IPS-18a (cell line): ENCODE results near the gene SMOC2.

Experiments
- H3K27ac ChIP-seq: one replicate; pipeline ENCODE4 v1.5.1; 2013; ENCODE audit warnings: low read length
- H3K27me3 ChIP-seq: one replicate; pipeline ENCODE4 v1.6.1; 2013; ENCODE audit warnings: mild to moderate bottlenecking, low read length; ENCODE audit not compliant: control insufficient read depth, insufficient read depth
- H3K36me3 ChIP-seq: one replicate; pipeline ENCODE4 v1.6.1; 2013; ENCODE audit warnings: low read depth, low read length; ENCODE audit not compliant: control insufficient read depth
- H3K4me1 ChIP-seq: one replicate; pipeline ENCODE4 v1.6.1; 2013; ENCODE audit warnings: low read depth, low read length; ENCODE audit not compliant: control insufficient read depth
- H3K4me3 ChIP-seq: one replicate; pipeline ENCODE4 v1.5.1; 2013; ENCODE audit warnings: low read length
- H3K9ac ChIP-seq: one replicate; pipeline ENCODE4 v1.6.1; 2013; ENCODE audit warnings: mild to moderate bottlenecking, low read length, moderate library complexity
- H3K9me3 ChIP-seq: one replicate; pipeline ENCODE4 v1.6.1; 2013; ENCODE audit warnings: low read depth, low read length; ENCODE audit not compliant: control insufficient read depth

SMOC2 gene

GRCh38 chr6:168641446-168641845 is 200.5 kb downstream of the SMOC2 start:
- Histone ChIP-seq H3K4me3 (no peak overlapping the region), H3K9ac (no peak overlapping the region), H3K9me3 (no peaks in the 10 kb centered on the region), H3K36me3 (no peaks in the 10 kb centered on the region), H3K27ac (no peak overlapping the region), H3K4me1 (peaks cover 16% of the 10 kb centered on the region), H3K27me3 (no peaks in the 10 kb centered on the region)

- Histone ChIP-seq H3K9ac (no peak overlapping the region), H3K27me3 (no peaks in the 10 kb centered on the region), H3K4me3 (no peak overlapping the region), H3K9me3 (no peaks in the 10 kb centered on the region), H3K4me1 (peaks cover 16% of the 10 kb centered on the region), H3K27ac (no peak overlapping the region), H3K36me3 (no peaks in the 10 kb centered on the region)
Measured at GRCh38 chr6:168643401-168643800, 202.4 kb downstream of the SMOC2 start.

DNA sequence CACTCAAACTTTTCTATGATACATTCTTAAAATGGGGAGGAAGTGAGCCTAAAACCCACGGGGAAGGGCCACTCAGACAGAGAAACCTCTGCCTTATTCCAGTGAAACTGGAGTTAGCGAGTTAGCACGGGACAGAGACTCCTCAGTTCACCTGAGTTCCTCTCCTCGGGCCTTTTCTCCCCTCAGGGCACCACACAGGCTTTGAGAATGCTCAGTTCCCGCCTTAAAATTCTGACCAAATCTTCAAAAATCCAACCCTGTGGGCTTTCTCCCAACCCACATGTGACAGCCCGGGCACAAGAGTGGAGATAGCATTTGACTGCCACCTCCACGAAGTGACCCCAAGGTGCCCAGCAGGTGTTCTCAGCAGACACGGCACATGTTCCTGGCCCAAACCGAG is 204.3 kb downstream of the SMOC2 start:
- Histone ChIP-seq H3K27ac (no peak overlapping the region), H3K9me3 (no peaks in the 10 kb centered on the region), H3K27me3 (no peaks in the 10 kb centered on the region), H3K4me1 (peaks cover 22% of the 10 kb centered on the region), H3K4me3 (no peak overlapping the region), H3K9ac (no peak overlapping the region), H3K36me3 (no peaks in the 10 kb centered on the region)

DNA sequence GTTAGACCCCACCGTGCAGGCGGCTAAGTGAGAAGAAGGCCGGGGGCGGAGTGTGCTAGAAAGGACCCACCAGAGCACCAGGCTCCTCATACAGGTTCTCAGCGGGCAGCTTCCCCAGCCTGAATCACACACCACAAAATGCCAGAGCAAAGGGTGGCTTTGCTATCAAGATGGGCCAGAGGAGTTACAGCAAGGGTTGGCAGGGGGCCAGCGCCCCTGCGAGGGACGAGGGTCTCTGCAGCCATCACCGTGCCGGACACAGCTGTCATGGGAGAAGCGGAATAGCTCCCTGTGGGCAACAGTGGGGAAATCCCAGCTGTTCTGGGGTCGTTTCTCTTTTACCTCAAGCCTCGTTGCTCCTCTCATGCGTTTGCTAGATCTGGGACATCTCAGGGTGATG is 206.3 kb downstream of the SMOC2 start:
- no peaks in the 10 kb centered on the region for H3K27me3 ChIP-seq
- no peak overlapping the region for H3K27ac ChIP-seq
- H3K4me3 ChIP-seq: no peak overlapping the region
- H3K9ac ChIP-seq: no peak overlapping the region
- H3K36me3 ChIP-seq: no peaks in the 10 kb centered on the region
- peaks cover 10% of the 10 kb centered on the region for H3K4me1 ChIP-seq
- H3K9me3 ChIP-seq: no peaks in the 10 kb centered on the region

DNA sequence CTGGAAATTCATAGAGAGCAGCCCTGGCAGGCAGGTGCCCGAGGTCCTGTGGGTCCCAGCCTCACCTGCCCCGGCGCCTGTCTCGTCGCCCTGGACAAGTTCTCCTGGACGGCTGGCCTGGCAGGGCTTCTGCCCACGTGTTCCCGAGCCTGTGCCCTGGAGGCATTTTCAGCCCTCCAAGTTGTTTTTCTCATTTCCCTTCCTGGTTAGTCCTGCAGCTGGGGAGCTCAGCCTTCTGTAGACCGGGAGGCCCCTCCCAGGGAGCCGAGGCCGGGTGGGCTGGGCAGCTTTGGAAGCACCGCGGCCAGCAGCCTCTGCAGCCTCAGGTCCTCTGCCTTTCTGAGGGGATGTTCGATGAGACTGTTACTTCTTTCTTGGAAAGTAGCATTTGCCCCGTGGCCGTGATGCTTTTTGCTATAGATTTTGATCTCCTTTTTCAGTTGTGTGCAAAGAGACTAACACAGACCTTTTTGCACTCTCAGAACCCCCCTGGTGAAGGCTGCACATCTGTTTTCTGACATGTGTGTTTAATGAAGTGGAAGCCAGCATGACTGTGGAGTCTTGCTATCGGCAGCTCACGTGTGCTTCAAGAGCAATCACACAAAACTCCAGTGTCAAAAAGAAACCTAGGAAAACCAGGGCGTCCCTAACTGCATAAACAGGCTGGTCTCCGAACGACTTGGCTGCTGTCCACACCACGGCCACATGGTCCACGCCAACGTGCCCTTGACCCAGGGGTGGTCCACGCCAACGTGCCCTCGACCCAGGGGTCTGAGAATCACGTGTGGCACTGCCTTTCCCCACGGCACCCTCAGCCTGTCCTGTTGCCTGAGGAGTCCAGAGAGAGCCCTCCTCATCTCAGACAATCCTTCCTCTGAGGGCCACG is 207.5 kb downstream of the SMOC2 start:
- no peak overlapping the region for H3K27ac ChIP-seq
- peaks cover 10% of the 10 kb centered on the region for H3K4me1 ChIP-seq
- no peak overlapping the region for H3K4me3 ChIP-seq
- no peaks in the 10 kb centered on the region for H3K9me3 ChIP-seq
- H3K36me3 ChIP-seq: no peaks in the 10 kb centered on the region
- H3K9ac ChIP-seq: no peak overlapping the region
- no peaks in the 10 kb centered on the region for H3K27me3 ChIP-seq

DNA sequence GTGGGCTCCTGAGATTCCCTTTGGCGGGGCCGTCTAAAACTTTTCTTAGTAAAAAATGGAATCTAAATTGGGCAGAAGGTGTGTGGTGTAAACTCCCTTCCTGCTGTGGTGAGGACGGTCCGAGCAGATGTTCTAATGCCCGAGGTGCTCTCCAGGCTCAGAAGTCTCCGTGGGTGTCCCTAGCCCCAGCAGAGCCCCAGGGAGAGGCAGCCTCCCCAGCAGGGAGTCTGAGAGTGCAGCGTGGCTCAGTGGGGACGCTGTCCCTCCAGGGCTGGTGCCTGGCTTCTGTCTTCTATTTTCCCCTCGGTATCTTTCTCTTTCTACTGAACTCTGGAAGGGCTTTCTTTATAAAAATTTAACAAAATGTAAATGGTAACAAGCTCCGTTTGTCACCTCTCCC is 208.2 kb downstream of the SMOC2 start:
- Histone ChIP-seq H3K27me3 (no peaks in the 10 kb centered on the region), H3K9me3 (no peaks in the 10 kb centered on the region), H3K27ac (no peak overlapping the region), H3K9ac (no peak overlapping the region), H3K4me1 (peaks cover 10% of the 10 kb centered on the region), H3K4me3 (no peak overlapping the region), H3K36me3 (no peaks in the 10 kb centered on the region)

GRCh38 chr6:168650671-168651111 is 209.7 kb downstream of the SMOC2 start:
- no peak overlapping the region for H3K27ac ChIP-seq
- no peak overlapping the region for H3K4me3 ChIP-seq
- no peaks in the 10 kb centered on the region for H3K27me3 ChIP-seq
- no peaks in the 10 kb centered on the region for H3K36me3 ChIP-seq
- no peak overlapping the region for H3K9ac ChIP-seq
- no peaks in the 10 kb centered on the region for H3K9me3 ChIP-seq
- H3K4me1 ChIP-seq: peaks cover 10% of the 10 kb centered on the region

- H3K36me3 ChIP-seq: no peaks in the 10 kb centered on the region
- H3K4me3 ChIP-seq: no peak overlapping the region
- H3K27me3 ChIP-seq: no peaks in the 10 kb centered on the region
- H3K27ac ChIP-seq: no peak overlapping the region
- no peaks in the 10 kb centered on the region for H3K4me1 ChIP-seq
- H3K9ac ChIP-seq: no peak overlapping the region
- no peaks in the 10 kb centered on the region for H3K9me3 ChIP-seq
Measured at GRCh38 chr6:168655462-168656152, 214.6 kb downstream of the SMOC2 start.

DNA sequence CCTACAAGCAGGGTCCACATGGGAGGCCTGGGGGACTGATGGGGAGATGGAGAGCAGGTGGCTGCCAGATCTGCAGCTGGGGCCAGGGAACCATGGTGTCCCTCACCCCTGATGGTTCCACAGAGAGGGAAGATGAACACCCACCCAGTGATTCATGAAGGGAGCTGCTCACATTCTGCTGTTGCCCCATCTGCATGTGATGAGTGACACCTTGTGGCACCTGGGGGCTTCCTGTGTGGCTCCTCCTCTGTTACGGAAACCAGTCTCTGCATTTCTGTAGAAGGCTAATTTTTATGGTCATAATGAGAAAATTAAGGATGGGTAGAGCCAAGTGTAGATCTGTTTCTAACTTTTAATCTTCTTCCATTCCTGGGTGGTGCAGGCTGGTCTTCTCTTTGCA is 217.1 kb downstream of the SMOC2 start:
- Histone ChIP-seq H3K9ac (no peak overlapping the region), H3K9me3 (no peaks in the 10 kb centered on the region), H3K4me3 (no peak overlapping the region), H3K27ac (no peak overlapping the region), H3K36me3 (no peaks in the 10 kb centered on the region), H3K4me1 (no peaks in the 10 kb centered on the region), H3K27me3 (no peaks in the 10 kb centered on the region)

GRCh38 chr6:168660400-168660945 is 219.5 kb downstream of the SMOC2 start:
- H3K4me1 ChIP-seq: no peaks in the 10 kb centered on the region
- H3K4me3 ChIP-seq: no peak overlapping the region
- H3K9ac ChIP-seq: no peak overlapping the region
- no peaks in the 10 kb centered on the region for H3K36me3 ChIP-seq
- H3K9me3 ChIP-seq: no peaks in the 10 kb centered on the region
- H3K27ac ChIP-seq: no peak overlapping the region
- no peaks in the 10 kb centered on the region for H3K27me3 ChIP-seq

DNA sequence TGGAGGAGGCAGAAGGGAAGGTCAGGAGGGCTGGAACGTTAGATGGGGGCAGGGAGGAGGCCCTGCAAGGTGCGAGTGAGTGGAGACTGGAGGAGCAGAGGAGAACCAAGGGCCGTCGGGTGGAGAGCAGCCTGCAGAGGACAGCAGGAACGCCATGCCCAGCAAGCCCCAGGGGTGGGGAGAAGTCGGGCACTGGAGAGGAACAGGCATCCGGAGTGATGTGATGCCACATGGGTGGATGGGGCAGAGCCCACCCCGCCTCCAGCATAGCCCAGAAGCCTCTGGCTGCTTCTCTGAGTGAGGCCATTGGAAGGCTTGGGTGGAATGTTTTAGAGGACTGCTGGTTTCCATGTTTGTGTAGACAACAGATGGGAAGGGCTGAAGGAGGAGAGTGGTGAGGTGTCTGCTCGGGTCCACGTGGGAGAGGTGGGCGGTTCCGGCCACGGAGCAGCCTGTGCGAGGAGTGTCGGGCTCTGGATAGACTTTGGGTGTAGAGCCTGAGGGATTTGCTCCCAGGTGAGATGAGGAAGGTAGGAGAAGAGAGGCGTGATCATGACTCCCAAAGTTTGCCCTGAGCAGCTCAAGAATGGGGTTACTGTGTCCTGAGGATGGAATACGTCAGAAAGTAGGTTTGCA is 221.4 kb downstream of the SMOC2 start:
- Histone ChIP-seq H3K27ac (no peak overlapping the region), H3K36me3 (no peaks in the 10 kb centered on the region), H3K4me3 (no peak overlapping the region), H3K4me1 (peaks cover 9% of the 10 kb centered on the region), H3K9me3 (no peaks in the 10 kb centered on the region), H3K9ac (no peak overlapping the region), H3K27me3 (no peaks in the 10 kb centered on the region)
